H54 (cell line): Measurements from ENCODE around the gene FANCC.
"Not testable (repeated sequence)": the region's sequence is repeated elsewhere in the genome, so short reads cannot be mapped to it uniquely, and the experiment has no call there.

ENCODE experiments used
- DNase-seq: peaks from one replicate; pipeline ENCODE4 v3.0.0; 2011; ENCODE audit warnings: low spot score, mixed read lengths; ENCODE audit not compliant: insufficient read length
- FAIRE-seq: peaks from 3 replicates; lab custom pipeline; 2011; peaks lifted over from hg19 to GRCh38; lab: Jason Lieb, UNC
- POLR2A ChIP-seq: IDR thresholded peaks from 2 replicates; pipeline ENCODE4 v1.6.1; 2011; ENCODE audit warnings: low read depth, mild to moderate bottlenecking, low read length

Gene FANCC

DNA sequence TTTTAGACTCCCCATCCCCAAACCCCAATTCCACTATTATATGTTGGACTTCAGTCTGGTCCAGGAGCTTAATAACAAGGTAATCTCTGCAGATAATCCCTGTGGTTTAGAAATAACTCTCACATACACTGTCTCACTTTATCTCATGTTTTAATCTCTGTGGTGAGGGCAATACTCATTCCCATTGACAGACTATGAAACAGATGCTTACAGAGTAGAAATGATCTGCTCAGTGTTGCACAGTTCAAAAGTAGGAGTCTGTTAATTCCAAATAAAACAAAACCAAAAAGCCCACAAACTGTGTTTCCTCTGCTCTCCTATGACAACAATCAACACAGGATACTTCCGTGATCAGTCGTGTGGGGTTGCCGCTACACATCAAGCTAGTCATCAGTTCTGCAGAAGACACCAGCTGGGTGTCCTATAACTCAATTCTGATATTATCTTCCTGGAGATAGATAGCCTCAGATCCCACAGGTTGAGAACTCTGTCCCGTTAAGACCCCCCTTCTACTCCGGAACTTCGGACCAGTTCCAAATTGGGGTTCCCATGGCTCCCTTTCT, 26.3 kb upstream of the FANCC start:
- no peak for TF ChIP-seq POLR2A
- DNase-seq = no peak
- FAIRE-seq = no peak

DNA sequence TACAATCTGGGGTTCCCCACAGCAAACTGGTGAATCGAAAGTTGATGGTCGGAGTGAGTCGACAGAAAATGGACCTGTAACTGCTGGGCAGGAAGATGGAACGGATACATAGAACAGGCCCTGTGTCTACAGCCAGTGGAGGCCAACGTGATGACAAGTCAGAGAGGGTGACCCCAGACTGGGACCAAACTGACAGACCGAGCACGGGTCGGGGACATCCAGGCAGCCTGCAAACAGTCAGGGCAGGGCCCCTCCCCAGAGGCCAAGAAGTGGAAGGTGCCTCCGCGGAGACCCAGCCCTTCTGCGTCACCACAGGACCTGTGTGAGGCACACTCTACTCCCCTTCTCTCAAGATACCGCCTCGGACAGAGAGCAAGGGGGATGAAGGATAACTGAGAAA, 25.1 kb upstream of the FANCC start:
- DNase-seq (no peak), FAIRE-seq (no peak)
- no peak for TF ChIP-seq POLR2A

DNA sequence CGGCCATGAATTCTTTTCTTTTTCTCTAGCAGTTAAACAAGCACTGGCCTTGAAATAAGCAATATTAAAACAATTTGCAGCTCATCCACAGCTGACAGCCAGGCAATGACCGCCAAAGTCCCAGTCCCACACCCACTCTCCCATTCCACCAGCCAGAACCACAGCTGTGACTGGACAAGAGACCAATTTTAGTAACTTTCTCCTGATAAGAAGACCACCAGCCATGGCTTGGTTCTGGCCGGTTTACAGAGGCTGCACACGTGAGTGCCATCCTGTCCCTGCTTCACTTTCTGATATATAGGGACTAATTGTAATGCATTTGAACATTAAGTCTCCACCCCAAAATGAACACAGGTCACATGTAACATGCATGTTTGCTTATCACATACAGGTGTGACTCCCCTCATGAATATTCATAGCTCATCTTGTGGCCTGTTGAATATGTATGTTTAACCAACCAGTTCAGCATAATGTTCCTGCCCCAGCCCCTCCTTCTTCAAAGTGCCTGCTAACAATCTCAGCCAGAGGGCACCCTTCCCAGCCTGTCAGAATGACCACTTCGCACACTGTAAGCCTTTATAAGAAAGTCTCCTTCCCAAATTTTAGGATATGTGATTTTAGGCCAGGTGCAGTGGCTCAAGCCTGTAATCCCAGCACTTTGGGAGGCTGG, 23.9 kb upstream of the FANCC start:
- FAIRE-seq (peak; percentile 72), DNase-seq (no peak)
- TF ChIP-seq POLR2A = no peak

DNA sequence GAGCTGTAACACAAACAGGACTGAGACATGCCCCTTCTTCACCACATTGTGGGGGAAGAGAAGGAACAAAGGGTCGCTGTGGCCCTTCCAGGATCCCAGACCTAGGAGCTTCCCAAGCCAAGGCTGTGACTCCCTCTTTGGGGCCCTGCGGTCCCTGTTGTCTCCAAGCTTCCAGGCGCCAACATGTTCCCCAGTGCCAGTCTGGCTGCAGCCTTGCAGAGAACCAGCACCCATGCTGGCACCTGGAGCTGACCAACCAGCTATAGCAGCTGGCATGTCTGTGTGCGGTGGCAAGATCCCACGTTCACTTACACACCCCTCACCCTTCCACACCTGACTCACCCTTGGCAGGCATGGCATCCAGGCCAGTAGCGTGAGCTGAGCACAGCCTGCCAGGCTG, 20.7 kb upstream of the FANCC start:
- FAIRE-seq = no peak
- no peak for TF ChIP-seq POLR2A
- no peak for DNase-seq

DNA sequence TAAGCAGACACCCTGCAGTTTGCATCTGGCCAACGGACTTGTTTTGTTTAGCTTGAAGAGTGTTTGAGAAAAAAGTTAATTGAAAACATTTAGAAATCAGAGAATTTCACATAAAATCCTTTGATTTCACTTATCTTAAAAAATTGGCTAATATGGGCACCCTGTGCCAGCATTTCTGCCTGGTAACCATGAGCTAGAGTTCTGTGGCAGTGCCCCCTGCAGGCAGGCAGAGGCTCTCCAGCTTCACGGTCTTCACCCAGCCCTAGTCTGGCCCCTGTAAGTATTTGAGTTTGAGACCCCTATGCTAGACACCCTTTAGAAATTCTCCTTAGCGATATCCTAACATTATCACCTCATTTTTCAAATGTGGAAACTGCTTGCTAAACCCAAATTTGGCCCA, 18.8 kb upstream of the FANCC start:
- TF ChIP-seq POLR2A = no peak
- FAIRE-seq (no peak), DNase-seq (no peak)

DNA sequence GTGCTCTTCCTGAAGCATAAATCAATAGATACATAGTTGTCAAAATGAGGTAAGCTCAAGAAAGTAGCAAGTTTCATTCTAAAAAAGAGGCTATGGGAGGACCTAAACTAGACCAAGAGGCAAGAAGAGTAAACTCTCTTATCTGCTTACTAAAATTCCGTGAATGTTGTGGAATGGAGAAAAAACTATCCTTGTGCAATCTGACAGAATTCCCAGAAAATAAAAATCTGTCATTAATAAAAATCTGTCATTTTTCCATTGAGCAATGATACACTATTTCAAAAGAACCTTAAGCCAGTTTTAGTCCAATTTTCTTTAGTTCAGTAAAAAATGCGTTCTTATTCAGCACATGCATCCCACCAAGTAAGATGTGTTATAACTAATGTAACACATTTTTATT, 15.9 kb upstream of the FANCC start:
- DNase-seq = no peak
- no peak for FAIRE-seq
- no peak for TF ChIP-seq POLR2A

DNA sequence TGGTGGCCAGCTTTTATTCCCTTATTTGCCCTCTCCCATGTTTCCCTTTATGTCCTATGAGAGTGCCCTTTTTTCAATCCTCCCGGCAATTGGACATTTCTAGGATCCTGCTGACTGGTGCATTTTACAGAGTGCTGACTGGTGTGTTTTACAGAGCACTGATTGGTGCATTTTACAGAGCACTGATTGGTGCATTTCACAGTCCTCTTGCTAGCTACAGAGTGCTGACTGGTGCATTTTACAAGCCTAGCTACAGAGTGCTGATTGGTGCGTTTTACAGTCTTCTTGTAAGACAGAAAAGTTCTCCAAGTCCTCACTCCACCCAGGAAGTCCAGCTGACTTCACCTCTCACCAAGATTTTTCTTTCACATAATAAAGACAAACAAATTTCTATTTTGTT, 15.4 kb upstream of the FANCC start:
- peak; percentile 38 for FAIRE-seq
- TF ChIP-seq POLR2A = no peak
- no peak for DNase-seq

DNA sequence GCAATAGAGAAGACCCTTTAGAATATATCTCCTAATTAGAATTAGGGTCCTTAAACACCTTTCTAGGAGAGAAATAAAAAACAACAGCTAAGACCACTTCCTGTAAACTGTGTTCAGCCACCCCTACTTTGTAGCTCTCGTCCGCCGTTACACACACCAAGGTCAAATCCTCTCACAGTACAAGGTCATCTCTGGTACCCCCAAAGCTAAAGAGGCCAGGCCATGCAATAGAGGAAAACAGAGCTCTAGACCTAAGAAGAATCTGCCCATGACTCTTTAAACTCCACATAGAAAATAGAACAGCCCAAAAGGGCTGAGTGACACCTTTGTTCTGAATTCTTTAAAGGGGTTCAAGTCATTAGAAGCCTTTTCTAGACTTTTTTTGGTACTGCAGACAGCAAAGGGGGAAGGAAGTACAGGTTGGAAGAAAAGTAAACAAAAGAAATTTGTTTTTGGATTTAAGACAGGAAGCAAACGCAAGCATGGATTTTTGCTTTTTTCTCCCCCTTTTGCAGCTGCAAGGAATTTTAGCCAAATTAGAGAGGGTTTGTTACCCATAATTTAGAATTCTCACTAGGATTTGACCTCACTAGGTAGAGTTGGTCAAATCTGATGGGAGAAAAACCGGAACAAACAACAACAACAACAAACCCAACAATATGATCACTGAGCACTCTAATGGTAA, 13.4 kb upstream of the FANCC start:
- peak; percentile 6 for FAIRE-seq
- no peak for TF ChIP-seq POLR2A
- no peak for DNase-seq

DNA sequence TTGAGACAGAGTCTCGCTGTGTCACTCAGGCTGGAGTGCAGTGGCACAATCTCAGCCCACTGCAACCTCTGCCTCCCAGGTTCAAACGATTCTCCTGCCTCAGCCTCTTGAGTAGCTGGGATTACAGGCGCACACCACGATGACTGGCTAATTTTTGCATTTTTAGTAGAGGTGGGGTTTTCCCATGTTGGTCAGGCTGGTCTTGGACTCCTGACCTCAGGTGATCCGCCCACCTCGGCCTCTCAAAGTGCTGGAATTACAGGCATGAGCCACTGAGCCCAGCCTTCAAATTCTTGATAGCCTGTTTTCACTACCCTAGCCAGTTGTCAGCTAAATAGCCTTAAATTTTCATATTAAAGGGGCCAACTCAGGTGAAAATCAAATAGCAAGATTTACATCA, 11.6 kb upstream of the FANCC start:
- not testable (repeated sequence) for DNase-seq, FAIRE-seq

DNA sequence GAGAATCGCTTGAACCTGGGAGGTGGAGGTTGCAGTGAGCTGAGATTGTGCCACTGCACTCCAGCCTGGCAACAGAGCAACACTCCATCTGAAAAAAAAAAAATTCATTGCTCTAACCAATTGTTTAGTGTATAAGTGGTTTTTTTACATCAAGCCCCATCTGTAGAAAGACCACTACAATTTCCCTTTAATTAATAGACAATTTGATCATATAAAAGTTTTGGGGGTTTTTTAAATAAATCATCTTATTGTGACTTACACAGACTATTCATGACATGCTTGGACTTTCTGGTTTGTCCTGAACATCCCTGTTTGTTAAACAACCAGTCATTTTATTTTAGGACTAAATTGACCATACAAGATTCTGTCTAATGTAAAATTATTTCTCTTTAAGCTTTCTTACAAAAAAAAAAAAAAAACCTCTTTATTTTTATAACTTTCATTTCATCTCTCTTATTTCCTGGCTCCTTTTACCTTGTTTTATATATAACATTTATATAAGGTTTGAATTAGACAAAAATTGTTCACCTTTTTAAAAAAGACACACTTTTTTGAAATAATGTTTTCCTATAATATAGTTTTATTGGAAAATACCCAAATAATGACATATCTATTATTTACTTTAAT, 9.8 kb upstream of the FANCC start:
- FAIRE-seq (peak; percentile 43), DNase-seq (no peak)
- TF ChIP-seq POLR2A = no peak

DNA sequence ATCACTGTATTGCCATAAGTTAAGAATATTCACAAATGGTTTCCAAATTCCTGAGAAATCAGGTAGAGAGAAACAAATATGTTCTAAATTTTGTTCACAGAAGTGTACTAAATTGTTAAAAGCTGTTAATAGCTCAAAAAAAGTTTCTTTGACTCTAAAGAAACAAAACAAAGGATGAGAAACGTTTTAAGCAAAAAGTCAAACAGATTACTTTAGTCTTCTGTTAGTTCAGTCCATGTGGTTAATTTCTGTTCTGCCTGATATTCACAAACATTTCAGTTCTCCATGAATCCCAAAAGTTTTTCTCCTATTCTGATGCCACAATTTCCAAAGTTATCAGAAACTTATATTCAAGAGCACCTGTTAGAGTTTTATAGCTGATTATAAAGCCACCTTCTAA, 7.7 kb upstream of the FANCC start:
- DNase-seq (no peak), FAIRE-seq (peak; percentile 80)
- no peak for TF ChIP-seq POLR2A

DNA sequence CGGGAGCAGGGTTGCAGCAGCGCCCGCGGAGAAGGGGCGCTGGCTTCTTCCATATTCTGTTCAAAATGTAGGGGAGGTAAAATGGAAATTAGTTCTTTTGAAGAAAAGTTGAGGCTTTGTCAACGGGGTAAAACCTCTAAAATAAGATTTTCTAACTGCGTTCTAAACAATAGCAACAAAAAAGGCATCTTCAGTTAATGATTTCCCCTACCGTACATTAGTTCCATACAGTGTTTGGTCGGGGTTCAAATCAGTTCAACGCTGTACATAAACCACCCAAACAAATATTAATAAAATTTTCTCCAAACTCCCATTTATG, 343 bp upstream of the FANCC start:
- no peak; the same call in 1 of the 2 replicates for TF ChIP-seq POLR2A
- DNase-seq (no peak), FAIRE-seq (peak; percentile 78)

DNA sequence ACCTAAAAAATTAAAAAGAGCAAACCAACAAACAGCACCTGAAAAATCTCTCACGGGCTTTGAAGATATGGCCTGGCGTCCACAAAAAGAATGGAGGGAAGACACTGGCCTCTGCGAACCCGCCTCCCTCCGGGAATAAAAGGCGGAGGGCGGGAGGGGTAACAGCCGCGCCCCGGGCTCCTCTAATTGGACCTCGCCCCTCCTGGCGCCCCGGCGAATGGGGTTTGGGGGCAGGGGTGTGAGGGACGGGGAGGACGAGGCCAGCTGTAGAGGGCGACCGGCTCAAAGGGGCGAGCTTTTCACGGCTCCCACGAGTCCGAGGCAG, 753 bp downstream of the FANCC start:
- FAIRE-seq = no peak
- TF ChIP-seq POLR2A = no peak
- peak; percentile 99 for DNase-seq

DNA sequence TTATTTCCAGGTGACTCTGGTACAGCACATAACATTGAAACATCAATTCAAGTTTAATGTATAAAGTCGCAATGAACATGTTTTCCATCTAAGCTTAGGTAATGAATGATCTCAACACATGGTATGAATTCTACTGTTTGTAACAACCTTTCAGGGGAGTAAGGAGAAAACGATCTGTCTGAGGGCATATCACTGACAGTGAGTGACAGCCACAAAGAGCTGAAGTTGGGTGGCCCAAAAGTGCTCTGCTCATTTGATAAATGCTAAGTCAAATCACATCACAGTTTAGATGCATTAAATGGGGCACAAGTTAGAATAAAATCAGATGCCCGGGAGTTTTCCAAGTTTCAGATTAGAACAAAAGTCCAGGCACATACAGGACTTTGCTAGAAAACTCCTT, 1.2 kb downstream of the FANCC start:
- peak; percentile 70 for FAIRE-seq
- no peak for TF ChIP-seq POLR2A
- no peak for DNase-seq
